Amniotic stem cell (primary cell): Measurements from ENCODE around the gene FHIT.
"Not testable (repeated sequence)": the region's sequence is repeated elsewhere in the genome, so short reads cannot be mapped to it uniquely, and the experiment has no call there.

Experiments
- DNase-seq: peaks from one replicate; lab custom pipeline; 2025; lab: John Stamatoyannopoulos, UW

FHIT gene

GRCh38 chr3:60989626-60990441 lies 261.4 kb downstream of the FHIT start:
- no peak for DNase-seq

- not testable (repeated sequence) for DNase-seq
Measured at GRCh38 chr3:60987191-60987590, 264.1 kb downstream of the FHIT start.

GRCh38 chr3:60986552-60986951 lies 264.7 kb downstream of the FHIT start:
- DNase-seq: no peak

- no peak for DNase-seq
Measured at GRCh38 chr3:60983906-60984305, 267.3 kb downstream of the FHIT start.

GRCh38 chr3:60980342-60980692 lies 270.9 kb downstream of the FHIT start:
- no peak for DNase-seq

GRCh38 chr3:60979461-60980341 lies 271.6 kb downstream of the FHIT start:
- no peak for DNase-seq

- DNase-seq: no peak
Measured at GRCh38 chr3:60973321-60973720, 277.9 kb downstream of the FHIT start.

GRCh38 chr3:60972599-60972998 lies 278.7 kb downstream of the FHIT start:
- DNase-seq: no peak

GRCh38 chr3:60970850-60971249 lies 280.4 kb downstream of the FHIT start:
- DNase-seq: no peak

GRCh38 chr3:60967141-60967540 lies 284.1 kb downstream of the FHIT start:
- DNase-seq: no peak

- no peak for DNase-seq
Measured at GRCh38 chr3:60957541-60957940, 293.7 kb downstream of the FHIT start.

- DNase-seq: no peak
Measured at GRCh38 chr3:60956729-60957128, 294.5 kb downstream of the FHIT start.

- no peak for DNase-seq
Measured at GRCh38 chr3:60955034-60955433, 296.2 kb downstream of the FHIT start.

- no peak for DNase-seq
Measured at GRCh38 chr3:60954048-60954447, 297.2 kb downstream of the FHIT start.

GRCh38 chr3:60953351-60953750 lies 297.9 kb downstream of the FHIT start:
- DNase-seq: no peak

GRCh38 chr3:60952055-60952454 lies 299.2 kb downstream of the FHIT start:
- DNase-seq: no peak

GRCh38 chr3:60949146-60949545 lies 302.1 kb downstream of the FHIT start:
- no peak for DNase-seq

GRCh38 chr3:60948488-60948887 lies 302.8 kb downstream of the FHIT start:
- no peak for DNase-seq

- no peak for DNase-seq
Measured at GRCh38 chr3:60935709-60936108, 315.5 kb downstream of the FHIT start.

- DNase-seq: no peak
Measured at GRCh38 chr3:60933824-60934223, 317.4 kb downstream of the FHIT start.

- no peak for DNase-seq
Measured at GRCh38 chr3:60932643-60933042, 318.6 kb downstream of the FHIT start.

GRCh38 chr3:60932170-60932569 lies 319.1 kb downstream of the FHIT start:
- DNase-seq: no peak

GRCh38 chr3:60931452-60931851 lies 319.8 kb downstream of the FHIT start:
- no peak for DNase-seq
